Caco-2 (cell line): ENCODE measurements around the gene PDK3. TPM values are rescaled to one million over a fixed set of nuclear protein-coding genes. Genes with fewer than 3 reads are reported as not detected.

Source experiments
- BruUV-seq: library from RNA; stranded (reverse); fragments of 400-500 nt; replicated peaks from 2 replicates; lab custom pipeline; 2021; lab: Mats Ljungman, UMichigan
- CTCF ChIA-PET: fragments of 300-600 bp; sonication (Branson Sonifier 250); formaldehyde crosslinking; loops from one replicate; lab custom pipeline; 2022; ENCODE audit warnings: antibody characterized with exemption; lab: Charles Lee
- POLR2A ChIA-PET: fragments of 300-600 bp; sonication (Branson Sonifier 250); formaldehyde crosslinking; loops from one replicate; lab custom pipeline; 2022; ENCODE audit warnings: antibody characterized with exemption; lab: Charles Lee
- DNase-seq, 2 experiments: peaks; one replicate each; pipeline versions ENCODE4 v3.0.0 to v3.0.0-alpha.2; 2020 to 2022
- H3K27me3 ChIP-seq: replicated peaks from 2 replicates; pipeline ENCODE4 v1.6.0; 2011; ENCODE audit warnings: low read length; ENCODE audit not compliant: control insufficient read depth, insufficient read depth
- H3K36me3 ChIP-seq: 2 replicates; pipeline ENCODE4 v1.5.1; 2011; ENCODE audit warnings: low read length; ENCODE audit not compliant: control insufficient read depth, insufficient read depth
- H3K4me1 ChIP-seq: fragments of 250-450 bp; sonication (Bioruptor Pico); 2 replicates; pipeline ENCODE4 v1.5.1; 2020; ENCODE audit warnings: mild to moderate bottlenecking
- H3K4me3 ChIP-seq: 2 replicates; pipeline ENCODE4 v1.5.1; 2011; ENCODE audit warnings: low read depth, mild to moderate bottlenecking, control low read depth, low read length
- H3K9me3 ChIP-seq: fragments of 250-450 bp; sonication (Bioruptor Pico); 2 replicates; pipeline ENCODE4 v1.5.1; 2020; ENCODE audit warnings: mild to moderate bottlenecking, moderate library complexity
- H3K27ac Mint-ChIP-seq: one replicate; pipeline ENCODE4 v1.8.0; 2022; ENCODE audit warnings: mixed read lengths; ENCODE audit not compliant: unreplicated experiment
- H3K27me3 Mint-ChIP-seq: one replicate; pipeline ENCODE4 v1.8.0; 2022; ENCODE audit warnings: mixed read lengths; ENCODE audit not compliant: insufficient read depth, unreplicated experiment
- H3K36me3 Mint-ChIP-seq: one replicate; pipeline ENCODE4 v1.8.0; 2022; ENCODE audit warnings: mild to moderate bottlenecking, mixed read lengths; ENCODE audit not compliant: insufficient read depth, unreplicated experiment
- H3K4me1 Mint-ChIP-seq: one replicate; pipeline ENCODE4 v1.8.0; 2022; ENCODE audit warnings: low read depth, mixed read lengths; ENCODE audit not compliant: unreplicated experiment
- H3K4me3 Mint-ChIP-seq: one replicate; pipeline ENCODE4 v1.8.0; 2022; ENCODE audit warnings: mild to moderate bottlenecking, moderate library complexity, mixed read lengths; ENCODE audit not compliant: unreplicated experiment
- H3K9me3 Mint-ChIP-seq: one replicate; pipeline ENCODE4 v1.8.0; 2022; ENCODE audit warnings: mixed read lengths; ENCODE audit not compliant: unreplicated experiment
- intact Hi-C: fragments of 100-400 bp; cut with micrococcal nuclease; formaldehyde crosslinking; loops from one replicate; pipeline ENCODE4 v1.10.0; 2022; ENCODE audit not compliant: unreplicated experiment
- total RNA-seq: library from RNA; stranded (reverse); gene quantifications from 2 replicates; pipeline ENCODE4 v1.2.3, GENCODE V29; 2022
- TF ChIP-seq, protein P1 (sequence below), 2 experiments: fragments of 200-600 bp in 1 of 2; IDR thresholded peaks; 1 replicate in 1 of 2; 2 replicates in 1 of 2; pipeline versions ENCODE4 v1.5.1 to v1.8.0; 2011 to 2022; ENCODE audit warnings: antibody characterized with exemption in 1 of 2, control low read depth in 1 of 2, inconsistent platforms in 1 of 2, low read depth in 1 of 2, low read length in 1 of 2, mild to moderate bottlenecking in 1 of 2, moderate library complexity in 1 of 2; ENCODE audit not compliant: insufficient read depth in 1 of 2, severe bottlenecking in 1 of 2, unreplicated experiment in 1 of 2

Gene PDK3
- total RNA-seq, 1 experiment from 2014 or later = 4.9 TPM

DNA sequence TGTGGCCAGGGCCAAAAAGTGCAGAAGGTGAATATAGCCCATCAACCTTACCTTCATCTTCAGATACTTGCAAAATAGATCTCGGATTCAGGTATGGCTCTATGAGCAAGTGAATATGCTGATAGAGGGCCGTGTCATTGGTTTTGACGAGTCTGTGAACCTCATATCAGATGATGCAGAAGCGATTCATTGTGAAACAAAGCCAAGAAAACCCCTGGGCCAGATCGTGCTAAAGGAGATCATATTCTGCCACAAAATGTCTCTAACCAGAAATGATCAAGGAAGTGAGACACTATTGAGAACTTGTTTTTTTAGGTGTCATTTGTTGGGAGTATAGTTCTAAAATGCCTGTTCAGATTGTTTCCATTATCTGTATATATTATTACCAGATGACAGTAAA is 48.3 kb downstream of the PDK3 start:
- Histone ChIP-seq H3K4me3 (no peak overlapping the region), H3K4me1 (no peaks in the 10 kb centered on the region), H3K9me3 (no peaks in the 10 kb centered on the region), H3K27me3 (no peaks in the 10 kb centered on the region), H3K36me3 (no peaks in the 10 kb centered on the region)
- POLR2A ChIA-PET = no interaction called here
- Mint-ChIP-seq H3K36me3 (no peaks in the 10 kb centered on the region), H3K27ac (no peak overlapping the region), H3K9me3 (no peaks in the 10 kb centered on the region), H3K4me3 (no peak overlapping the region), H3K27me3 (no peaks in the 10 kb centered on the region), H3K4me1 (no peaks in the 10 kb centered on the region)
- CTCF ChIA-PET = no interaction called here
- TF ChIP-seq, protein P1, sequence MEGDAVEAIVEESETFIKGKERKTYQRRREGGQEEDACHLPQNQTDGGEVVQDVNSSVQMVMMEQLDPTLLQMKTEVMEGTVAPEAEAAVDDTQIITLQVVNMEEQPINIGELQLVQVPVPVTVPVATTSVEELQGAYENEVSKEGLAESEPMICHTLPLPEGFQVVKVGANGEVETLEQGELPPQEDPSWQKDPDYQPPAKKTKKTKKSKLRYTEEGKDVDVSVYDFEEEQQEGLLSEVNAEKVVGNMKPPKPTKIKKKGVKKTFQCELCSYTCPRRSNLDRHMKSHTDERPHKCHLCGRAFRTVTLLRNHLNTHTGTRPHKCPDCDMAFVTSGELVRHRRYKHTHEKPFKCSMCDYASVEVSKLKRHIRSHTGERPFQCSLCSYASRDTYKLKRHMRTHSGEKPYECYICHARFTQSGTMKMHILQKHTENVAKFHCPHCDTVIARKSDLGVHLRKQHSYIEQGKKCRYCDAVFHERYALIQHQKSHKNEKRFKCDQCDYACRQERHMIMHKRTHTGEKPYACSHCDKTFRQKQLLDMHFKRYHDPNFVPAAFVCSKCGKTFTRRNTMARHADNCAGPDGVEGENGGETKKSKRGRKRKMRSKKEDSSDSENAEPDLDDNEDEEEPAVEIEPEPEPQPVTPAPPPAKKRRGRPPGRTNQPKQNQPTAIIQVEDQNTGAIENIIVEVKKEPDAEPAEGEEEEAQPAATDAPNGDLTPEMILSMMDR (IDR thresholded peaks at IDR 0.05; ENCODE audit: insufficient read depth in 1 of 2, low read depth in 1 of 2, low read length in 1 of 2, severe bottlenecking in 1 of 2, unreplicated experiment in 1 of 2) = no peak
- no TSS peak for BruUV-seq
- DNase-seq = no peak
- intact Hi-C loops = no loop called here

DNA sequence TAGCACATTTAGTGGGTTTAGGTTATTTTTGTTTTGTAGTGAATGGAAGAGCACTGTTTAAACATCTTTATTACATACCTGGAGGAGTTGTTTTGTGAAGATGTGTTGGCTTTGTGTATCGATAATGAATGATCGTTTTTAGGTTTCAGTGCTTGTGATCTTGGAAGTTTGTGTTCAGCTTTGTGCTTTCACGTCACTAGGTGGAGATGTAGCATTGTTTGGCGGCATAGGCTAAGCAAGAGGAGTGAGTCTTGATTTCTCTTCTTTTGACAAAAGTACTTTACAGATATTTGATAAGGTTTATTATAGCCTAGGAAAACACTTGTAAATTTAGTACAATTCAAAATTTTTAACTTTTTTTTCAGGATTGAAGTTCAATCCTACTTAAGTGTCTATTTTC is 50.4 kb downstream of the PDK3 start:
- TF ChIP-seq, protein P1 (IDR thresholded peaks at IDR 0.05; ENCODE audit: insufficient read depth in 1 of 2, low read depth in 1 of 2, low read length in 1 of 2, severe bottlenecking in 1 of 2, unreplicated experiment in 1 of 2) = peak in 1 of 2 experiments; percentile 42
- H3K27me3 ChIP-seq = no peaks in the 10 kb centered on the region
- Mint-ChIP-seq H3K27me3 (no peaks in the 10 kb centered on the region), H3K9me3 (no peaks in the 10 kb centered on the region), H3K27ac (no peak overlapping the region), H3K4me3 (no peak overlapping the region), H3K36me3 (no peaks in the 10 kb centered on the region), H3K4me1 (no peaks in the 10 kb centered on the region)
- H3K36me3 ChIP-seq = no peaks in the 10 kb centered on the region
- no peaks in the 10 kb centered on the region for H3K4me1 ChIP-seq
- BruUV-seq = no TSS peak
- intact Hi-C loops = loop anchor here (5.0 kb wide), 2 partner anchors 227 to 627 kb away; no protein-coding TSS in a partner anchor
- no peak overlapping the region for H3K4me3 ChIP-seq
- H3K9me3 ChIP-seq = no peaks in the 10 kb centered on the region
- ChIA-PET POLR2A (no interaction called here), CTCF (no interaction called here)
- DNase-seq = peak in 1 of 2 experiments; percentile 7

DNA sequence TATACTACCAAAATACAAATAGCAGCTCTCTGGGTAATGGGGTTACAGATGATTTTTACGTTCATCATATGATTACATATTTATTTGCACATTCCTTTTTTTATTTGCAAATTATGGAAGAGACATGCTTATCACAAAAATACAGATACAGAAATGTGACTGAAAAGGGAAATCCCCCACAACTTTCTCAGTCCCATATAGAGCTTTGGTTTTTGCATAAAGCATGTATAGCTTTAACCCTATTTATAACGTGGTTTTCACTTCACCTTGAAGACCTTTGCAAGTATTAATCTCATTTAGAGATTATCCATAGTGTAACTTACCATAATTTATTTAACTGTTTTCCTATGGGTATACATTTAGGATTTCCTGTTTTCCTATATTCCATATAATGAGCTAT is 55.4 kb downstream of the PDK3 start:
- no peaks in the 10 kb centered on the region for H3K36me3 Mint-ChIP-seq
- Histone ChIP-seq H3K4me3 (no peak overlapping the region), H3K4me1 (no peaks in the 10 kb centered on the region), H3K36me3 (no peaks in the 10 kb centered on the region), H3K27me3 (no peaks in the 10 kb centered on the region), H3K9me3 (no peaks in the 10 kb centered on the region)
- H3K27ac Mint-ChIP-seq = no peak overlapping the region
- intact Hi-C loops = no loop called here
- no peaks in the 10 kb centered on the region for H3K4me1 Mint-ChIP-seq
- H3K4me3 Mint-ChIP-seq = no peak overlapping the region
- no peak for DNase-seq
- POLR2A ChIA-PET = no interaction called here
- BruUV-seq = no TSS peak
- CTCF ChIA-PET = no interaction called here
- H3K9me3 Mint-ChIP-seq = no peaks in the 10 kb centered on the region
- TF ChIP-seq, protein P1 (IDR thresholded peaks at IDR 0.05; ENCODE audit: insufficient read depth in 1 of 2, low read depth in 1 of 2, low read length in 1 of 2, severe bottlenecking in 1 of 2, unreplicated experiment in 1 of 2) = no peak
- H3K27me3 Mint-ChIP-seq = no peaks in the 10 kb centered on the region
